22Rv1 (cell line): ENCODE data around the gene RNF212B.

Source experiments
- ZFX ChIP-seq: fragments of 450-650 bp; IDR thresholded peaks from 2 replicates; pipeline ENCODE4 v1.6.1; 2017; ENCODE audit warnings: antibody characterized with exemption, borderline replicate concordance
- TF ChIP-seq, protein P1 (sequence below): fragments of 450-650 bp; IDR thresholded peaks from 2 replicates; pipeline ENCODE4 v1.5.1; 2017; ENCODE audit warnings: mild to moderate bottlenecking

GRCh38 chr14:23252420-23253333 is 14.9 kb downstream of the RNF212B start:
- TF ChIP-seq, protein P1, sequence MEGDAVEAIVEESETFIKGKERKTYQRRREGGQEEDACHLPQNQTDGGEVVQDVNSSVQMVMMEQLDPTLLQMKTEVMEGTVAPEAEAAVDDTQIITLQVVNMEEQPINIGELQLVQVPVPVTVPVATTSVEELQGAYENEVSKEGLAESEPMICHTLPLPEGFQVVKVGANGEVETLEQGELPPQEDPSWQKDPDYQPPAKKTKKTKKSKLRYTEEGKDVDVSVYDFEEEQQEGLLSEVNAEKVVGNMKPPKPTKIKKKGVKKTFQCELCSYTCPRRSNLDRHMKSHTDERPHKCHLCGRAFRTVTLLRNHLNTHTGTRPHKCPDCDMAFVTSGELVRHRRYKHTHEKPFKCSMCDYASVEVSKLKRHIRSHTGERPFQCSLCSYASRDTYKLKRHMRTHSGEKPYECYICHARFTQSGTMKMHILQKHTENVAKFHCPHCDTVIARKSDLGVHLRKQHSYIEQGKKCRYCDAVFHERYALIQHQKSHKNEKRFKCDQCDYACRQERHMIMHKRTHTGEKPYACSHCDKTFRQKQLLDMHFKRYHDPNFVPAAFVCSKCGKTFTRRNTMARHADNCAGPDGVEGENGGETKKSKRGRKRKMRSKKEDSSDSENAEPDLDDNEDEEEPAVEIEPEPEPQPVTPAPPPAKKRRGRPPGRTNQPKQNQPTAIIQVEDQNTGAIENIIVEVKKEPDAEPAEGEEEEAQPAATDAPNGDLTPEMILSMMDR, result no peak
- no peak for TF ChIP-seq ZFX
